ENCODE measurements around the gene ERMARD.
A peak's percentile ranks its signal among the peaks of the same experiment; 100 is the strongest.

Gene ERMARD

GRCh38 chr6:169783971-169784820, 32.8 kb downstream of the ERMARD start:
- DNase-seq (ENCODE audit: low spot score): no peak

- no peak for DNase-seq (ENCODE audit: low spot score)
These were observed 33.5 kb downstream of the ERMARD start for GRCh38 chr6:169784821-169785340.

GRCh38 chr6:169785566-169785965, 34.1 kb downstream of the ERMARD start:
- DNase-seq (ENCODE audit: low spot score): no peak

- DNase-seq (ENCODE audit: low spot score): no peak
These were observed 34.9 kb downstream of the ERMARD start for GRCh38 chr6:169786349-169786748.

- DNase-seq (ENCODE audit: low spot score): no peak
These were observed 36.4 kb downstream of the ERMARD start for GRCh38 chr6:169787797-169788196.

GRCh38 chr6:169788809-169789145, 37.4 kb downstream of the ERMARD start:
- DNase-seq (ENCODE audit: low spot score): no peak

- DNase-seq (ENCODE audit: low spot score): no peak
These were observed 37.9 kb downstream of the ERMARD start for GRCh38 chr6:169789146-169789943.

- peak; percentile 68 for DNase-seq (ENCODE audit: low spot score)
These were observed 38.8 kb downstream of the ERMARD start for GRCh38 chr6:169789944-169790927.

- no peak for DNase-seq (ENCODE audit: low spot score)
These were observed 40.3 kb downstream of the ERMARD start for GRCh38 chr6:169791721-169792131.

- no peak for DNase-seq (ENCODE audit: low spot score)
These were observed 41.0 kb downstream of the ERMARD start for GRCh38 chr6:169792306-169793015.

GRCh38 chr6:169793408-169793807, 42.0 kb downstream of the ERMARD start:
- DNase-seq (ENCODE audit: low spot score): no peak

GRCh38 chr6:169794317-169795055, 43.1 kb downstream of the ERMARD start:
- DNase-seq (ENCODE audit: low spot score): no peak

GRCh38 chr6:169795196-169795595, 43.8 kb downstream of the ERMARD start:
- DNase-seq (ENCODE audit: low spot score): no peak

GRCh38 chr6:169798764-169799473, 47.5 kb downstream of the ERMARD start:
- no peak for DNase-seq (ENCODE audit: low spot score)

- no peak for DNase-seq (ENCODE audit: low spot score)
These were observed 48.1 kb downstream of the ERMARD start for GRCh38 chr6:169799474-169799926.

GRCh38 chr6:169800116-169800667, 48.8 kb downstream of the ERMARD start:
- no peak for DNase-seq (ENCODE audit: low spot score)

- DNase-seq (ENCODE audit: low spot score): no peak
These were observed 49.4 kb downstream of the ERMARD start for GRCh38 chr6:169800668-169801395.

GRCh38 chr6:169801396-169802160, 50.2 kb downstream of the ERMARD start:
- DNase-seq (ENCODE audit: low spot score): no peak

Data from CD4-positive, alpha-beta T cell treated with Interleukin-6 at 100 ng/mL for 8 hours (primary cell).